K562 (cell line): Measurements from ENCODE around the gene YES1. TPM values are rescaled to one million over a fixed set of nuclear protein-coding genes. Genes with fewer than 3 reads are reported as not detected.

Source experiments
- HMG20A ChIP-seq: fragments of 450-650 bp; formaldehyde crosslinking; conservative IDR thresholded peaks from 2 replicates; pipeline ENCODE4 v1.4.0; 2020; ENCODE audit warnings: mild to moderate bottlenecking, mixed read lengths
- HOXB6 ChIP-seq: fragments of 250-450 bp; sonication (Bioruptor Pico); IDR thresholded peaks from 2 replicates; pipeline ENCODE4 v1.5.1; 2022; ENCODE audit warnings: mild to moderate bottlenecking, borderline replicate concordance
- KLF16 ChIP-seq: IDR thresholded peaks from 2 replicates; pipeline ENCODE4 v1.6.1; 2016; ENCODE audit warnings: antibody characterized with exemption
- PBX2 ChIP-seq, 2 experiments: IDR thresholded peaks in 1 of 2; conservative IDR thresholded peaks in 1 of 2; 2 replicates each; pipeline ENCODE4 v1.6.1; 2016; ENCODE audit warnings: low read depth in 2 of 2, mild to moderate bottlenecking in 1 of 2, missing compliant biosample characterization in 1 of 2, missing genetic modification characterization in 1 of 2, moderate library complexity in 1 of 2
- PHF8 ChIP-seq: fragments of 200-600 bp; sonication (generic); IDR thresholded peaks from 2 replicates; pipeline ENCODE4 v1.6.1; 2012; ENCODE audit warnings: mixed run types, mild to moderate bottlenecking, inconsistent platforms, low read length, moderate library complexity, borderline replicate concordance
- PRMT5 ChIP-seq: sonication (generic); formaldehyde crosslinking; IDR thresholded peaks from 2 replicates; pipeline ENCODE4 v1.5.0; 2020; ENCODE audit warnings: missing genetic modification reagents
- RBM15 ChIP-seq: fragments of 200-400 bp; formaldehyde crosslinking; IDR thresholded peaks from 2 replicates; pipeline ENCODE4 v1.6.1; 2018; ENCODE audit warnings: mild to moderate bottlenecking, low read length, moderate library complexity; ENCODE audit not compliant: insufficient read depth
- RFX1 ChIP-seq: fragments of 450-650 bp; IDR thresholded peaks from 2 replicates; pipeline ENCODE4 v1.6.1; 2016; ENCODE audit warnings: mild to moderate bottlenecking, moderate library complexity
- TRIM28 ChIP-seq: fragments of 450-650 bp; IDR thresholded peaks from 2 replicates; pipeline ENCODE4 v1.6.1; 2017
- ZBTB17 ChIP-seq: fragments of 450-650 bp; formaldehyde crosslinking; IDR thresholded peaks from 2 replicates; pipeline ENCODE4 v1.4.0; 2020; ENCODE audit warnings: mild to moderate bottlenecking
- ZNF217 ChIP-seq: sonication (generic); formaldehyde crosslinking; IDR thresholded peaks from 2 replicates; pipeline ENCODE4 v1.8.0; 2022; ENCODE audit warnings: mild to moderate bottlenecking, missing genetic modification reagents
- ZNF282 ChIP-seq: sonication (generic); formaldehyde crosslinking; IDR thresholded peaks from 2 replicates; pipeline ENCODE4 v1.8.1; 2023; ENCODE audit warnings: missing genetic modification reagents
- ZNF707 ChIP-seq: fragments of 250-450 bp; sonication (Bioruptor Pico); conservative IDR thresholded peaks from 2 replicates; pipeline ENCODE4 v1.8.0; 2022; ENCODE audit warnings: inconsistent platforms, mild to moderate bottlenecking, moderate library complexity
- polyA plus RNA-seq, 8 experiments: library from polyadenylated mRNA; depleted of rRNA in 4 of 8; stranded (reverse) in 5 of 8; unstranded in 3 of 8; fragments of >200 nt; fragmentation: Nextera tagmentation in 2 of 8; fragmentation: Illumina TruSeq in 1 of 8; extraction: Ambion mirVana in 2 of 8; extraction: Trizol in 1 of 8; gene quantifications; 2 replicates each; pipeline versions ENCODE4 v1.2.1 to v1.2.3, GENCODE V29; 2011 to 2014; ENCODE audit warnings: inconsistent platforms in 1 of 8, missing spikeins in 1 of 8
- total RNA-seq, 7 experiments: library from RNA; depleted of rRNA in 6 of 7; stranded (reverse); fragments of >200 nt in 6 of 7; fragmentation: Illumina TruSeq in 2 of 7; extraction: Trizol in 2 of 7; gene quantifications; 2 replicates each; pipeline versions ENCODE4 v1.2.1 to v1.2.3, GENCODE V29; 2011 to 2021; ENCODE audit warnings: low replicate concordance in 1 of 7
- TF ChIP-seq, protein P1 (sequence below): sonication (generic); formaldehyde crosslinking; IDR thresholded peaks from 2 replicates; pipeline ENCODE4 v1.9.0; 2022; ENCODE audit warnings: mild to moderate bottlenecking, missing genetic modification reagents

YES1 gene
- total and polyA plus RNA-seq, 9 of the 15 experiments (the other 6 are each of a cell fraction or from before 2014, with no cell fraction given): 37.2 to 115 (median 77.7) TPM

GRCh38 chr18:841647-842370 lies 29.8 kb upstream of the YES1 start (continued):
- TF ChIP-seq ZNF282 (CRISPR knock-in tag) (no peak), ZNF707 (CRISPR knock-in tag) (no peak), ZNF217 (CRISPR knock-in tag) (no peak), RFX1 (no peak), RBM15 (no peak), ZBTB17 (no peak), PHF8 (peak; percentile 45; the same call in 1 of the 2 replicates), HMG20A (CRISPR knock-in tag) (no peak), PRMT5 (CRISPR knock-in tag) (no peak), HOXB6 (CRISPR knock-in tag) (no peak), TRIM28 (no peak), KLF16 (no peak), PBX2 (CRISPR knock-in tag; IDR thresholded peaks at IDR 0.05; ENCODE audit: low read depth) (no peak), PBX2 (tag; conservative IDR thresholded peaks at IDR 0.05; ENCODE audit: low read depth) (no peak)
- TF ChIP-seq, protein P1, sequence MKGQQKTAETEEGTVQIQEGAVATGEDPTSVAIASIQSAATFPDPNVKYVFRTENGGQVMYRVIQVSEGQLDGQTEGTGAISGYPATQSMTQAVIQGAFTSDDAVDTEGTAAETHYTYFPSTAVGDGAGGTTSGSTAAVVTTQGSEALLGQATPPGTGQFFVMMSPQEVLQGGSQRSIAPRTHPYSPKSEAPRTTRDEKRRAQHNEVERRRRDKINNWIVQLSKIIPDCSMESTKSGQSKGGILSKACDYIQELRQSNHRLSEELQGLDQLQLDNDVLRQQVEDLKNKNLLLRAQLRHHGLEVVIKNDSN (CRISPR knock-in tag): no peak
